ENCODE data around the gene STK11IP.
A peak's percentile ranks its signal among the peaks of the same experiment; 100 is the strongest.
"Not testable (repeated sequence)": the region's sequence is repeated elsewhere in the genome, so short reads cannot be mapped to it uniquely, and the experiment has no call there.

Gene STK11IP

DNA sequence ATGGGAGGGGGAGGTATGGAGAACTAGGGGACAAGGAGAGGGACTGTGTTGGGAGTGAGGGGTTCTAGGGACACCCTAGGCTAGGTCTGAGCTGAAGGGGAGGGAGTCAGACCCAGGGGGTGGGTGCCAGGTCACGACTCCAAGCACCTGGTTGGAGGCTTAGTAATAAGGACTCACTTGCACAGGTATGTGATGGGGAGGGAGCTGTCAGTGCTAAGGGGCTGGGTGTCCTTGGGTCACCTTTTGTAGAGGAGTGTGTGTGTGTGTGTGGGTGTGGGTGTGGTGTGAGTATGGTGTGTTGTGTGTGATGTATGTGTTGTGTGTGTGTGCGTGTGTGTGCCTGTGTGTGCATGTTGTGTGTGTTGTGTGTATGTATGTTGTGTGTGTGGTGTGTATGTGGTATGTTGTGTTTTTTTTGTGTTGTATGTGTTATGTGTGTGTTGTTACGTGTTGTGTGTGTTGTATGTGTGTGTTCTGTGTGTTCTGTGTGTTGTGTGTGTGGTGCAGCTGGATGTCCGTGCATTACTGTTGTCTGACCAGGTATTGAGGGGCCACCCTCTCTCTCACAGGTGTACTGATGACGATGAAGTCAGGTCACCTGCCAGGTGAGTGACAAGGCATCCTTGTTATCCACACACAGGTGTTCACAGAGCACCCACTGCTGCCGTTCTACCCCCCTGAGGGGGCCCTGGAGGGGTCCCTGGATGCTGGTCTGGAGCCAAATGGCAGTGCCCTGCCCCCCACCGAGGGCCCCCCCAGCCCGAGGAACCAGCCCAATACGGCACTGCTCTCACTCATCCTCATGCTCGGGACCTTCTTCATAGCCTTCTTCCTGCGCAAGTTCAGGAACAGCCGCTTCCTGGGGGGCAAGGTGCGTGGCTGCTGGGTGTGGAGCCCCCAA lies 39.5 kb downstream of the STK11IP start:
- DNase-seq, result no peak

DNA sequence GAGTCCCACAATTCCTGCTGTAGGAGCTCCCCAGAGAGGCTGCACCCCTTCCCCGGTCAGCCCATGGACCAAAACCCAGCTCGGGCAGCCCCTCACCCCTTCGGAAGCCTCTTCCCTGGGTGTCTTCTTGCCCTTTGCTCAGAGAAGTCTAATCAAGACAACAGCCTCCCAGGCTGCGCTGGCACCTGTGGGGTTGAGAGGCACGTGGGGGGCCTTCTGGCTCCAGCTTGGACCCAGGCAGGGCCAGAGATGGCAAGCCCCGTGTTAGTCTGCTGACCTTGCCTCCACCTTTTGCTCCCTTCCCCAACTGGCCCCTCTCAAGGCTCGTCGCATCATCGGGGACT lies 40.2 kb downstream of the STK11IP start:
- DNase-seq, result no peak

DNA sequence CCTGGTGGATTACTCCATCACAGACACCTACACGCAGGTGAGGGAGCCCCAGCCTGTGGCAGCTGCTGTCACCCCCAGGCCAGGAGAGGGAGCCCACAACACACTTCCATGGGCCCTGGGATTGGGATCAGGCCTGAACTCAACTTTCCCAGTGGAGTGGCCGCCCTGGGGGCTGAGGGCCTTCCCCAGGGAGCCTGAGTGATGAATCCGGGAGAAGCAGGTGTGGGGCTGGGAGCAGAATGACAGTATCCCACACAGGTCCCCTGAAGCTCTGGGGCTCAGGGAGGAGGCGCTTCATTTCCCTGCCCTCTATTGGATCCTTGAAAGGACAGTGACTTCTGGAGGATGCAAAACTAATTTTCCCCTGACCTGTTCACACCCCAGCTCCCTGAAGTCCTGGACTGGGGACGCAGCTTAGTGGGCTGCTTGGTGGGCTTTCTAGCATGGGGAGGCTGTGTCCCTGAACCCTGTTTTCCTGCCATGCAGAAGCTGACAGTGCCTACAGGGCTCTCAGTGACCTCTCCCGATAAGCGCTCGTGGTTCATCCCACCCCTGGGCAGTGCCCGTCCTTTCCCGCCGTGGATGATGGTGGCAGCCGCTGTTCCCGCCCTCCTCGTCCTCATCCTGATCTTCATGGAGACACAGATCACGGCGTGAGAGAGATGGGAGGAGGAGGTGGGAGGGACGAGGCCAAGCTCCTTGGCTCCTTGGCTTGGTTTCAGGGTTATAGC lies 40.7 kb downstream of the STK11IP start:
- no peak for DNase-seq

DNA sequence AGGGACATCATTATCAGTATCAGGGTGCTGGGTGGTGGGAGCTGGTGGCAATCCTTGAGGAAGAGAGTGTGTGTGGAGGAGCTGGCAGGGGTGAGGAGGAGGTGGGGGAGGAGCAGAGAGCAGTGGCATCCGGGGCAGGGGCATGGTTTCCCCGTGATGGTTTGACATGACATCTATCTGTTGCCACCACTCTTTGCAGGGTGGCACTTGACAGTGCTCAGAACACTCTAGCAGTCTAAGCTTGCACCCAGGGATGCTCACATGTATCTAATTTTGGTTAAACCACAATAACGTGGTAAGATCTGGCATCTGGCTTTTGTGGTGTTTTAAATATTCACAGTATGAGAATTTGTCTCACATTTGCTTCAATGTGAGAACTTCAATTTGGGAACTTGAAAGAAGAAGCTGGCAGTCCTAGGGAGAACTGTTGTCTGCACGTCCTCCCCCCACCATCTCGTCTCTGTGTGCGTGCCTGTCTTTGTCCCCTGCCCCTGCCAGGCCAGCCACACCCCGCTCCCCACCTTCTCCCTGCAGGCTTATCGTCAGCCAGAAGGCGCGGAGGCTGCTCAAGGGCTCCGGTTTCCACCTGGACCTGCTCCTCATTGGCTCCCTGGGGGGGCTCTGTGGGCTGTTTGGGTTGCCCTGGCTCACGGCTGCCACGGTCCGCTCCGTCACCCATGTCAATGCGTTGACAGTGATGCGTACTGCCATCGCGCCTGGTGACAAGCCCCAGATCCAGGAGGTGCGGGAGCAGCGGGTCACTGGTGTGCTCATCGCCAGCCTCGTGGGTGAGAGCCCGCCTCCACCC lies 41.5 kb downstream of the STK11IP start:
- DNase-seq, result no peak

DNA sequence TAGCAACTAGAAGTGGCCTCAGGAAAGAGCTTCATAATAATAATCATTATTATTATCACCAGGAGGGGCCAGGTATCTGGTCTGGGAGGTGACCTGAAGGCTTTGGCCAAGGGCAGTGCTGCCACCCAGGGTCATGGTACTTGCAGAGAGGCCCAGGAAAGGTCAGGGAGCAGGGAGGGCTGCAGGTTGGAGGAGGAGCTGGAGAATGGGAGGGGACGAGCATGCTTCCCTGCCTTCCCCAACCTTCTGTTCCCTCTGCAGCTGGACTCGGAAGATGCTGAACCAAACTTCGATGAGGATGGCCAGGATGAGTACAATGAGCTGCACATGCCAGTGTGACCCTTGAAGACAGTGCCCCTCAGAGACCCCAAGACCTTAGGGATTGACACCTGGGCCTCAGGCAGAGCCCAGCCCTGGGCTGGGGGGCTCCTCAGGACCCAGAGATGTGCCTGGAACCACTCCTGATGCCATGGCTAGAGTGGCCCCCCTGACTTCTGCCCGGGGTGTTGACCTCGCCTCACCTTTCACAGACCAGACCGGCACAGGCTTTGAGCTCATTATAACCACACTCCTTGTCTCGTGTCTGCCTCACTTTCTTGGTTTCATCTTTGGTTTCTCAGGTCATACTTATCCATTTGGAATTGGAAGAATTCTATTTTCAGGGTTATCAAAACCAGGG lies 43.9 kb downstream of the STK11IP start:
- DNase-seq, result no peak

DNA sequence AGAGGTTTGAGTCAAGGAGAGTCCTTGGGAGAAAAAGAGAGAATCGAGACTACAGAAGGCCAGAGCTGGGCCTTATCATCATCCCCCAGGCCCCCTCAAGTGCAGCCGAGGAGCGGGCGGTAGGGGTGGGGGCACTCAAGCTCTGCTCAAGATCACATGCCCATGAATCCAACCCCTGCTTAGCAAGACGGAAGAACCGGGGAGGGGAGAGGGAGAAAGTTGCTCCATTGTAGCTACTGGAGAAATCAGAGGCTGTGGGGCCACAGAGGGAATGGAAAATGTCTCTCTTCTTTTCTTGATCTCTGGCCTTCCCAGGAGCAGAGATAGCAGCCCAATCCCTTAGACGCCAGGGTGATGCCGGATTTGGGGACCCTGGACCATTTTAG lies 44.4 kb downstream of the STK11IP start:
- DNase-seq, result no peak

DNA sequence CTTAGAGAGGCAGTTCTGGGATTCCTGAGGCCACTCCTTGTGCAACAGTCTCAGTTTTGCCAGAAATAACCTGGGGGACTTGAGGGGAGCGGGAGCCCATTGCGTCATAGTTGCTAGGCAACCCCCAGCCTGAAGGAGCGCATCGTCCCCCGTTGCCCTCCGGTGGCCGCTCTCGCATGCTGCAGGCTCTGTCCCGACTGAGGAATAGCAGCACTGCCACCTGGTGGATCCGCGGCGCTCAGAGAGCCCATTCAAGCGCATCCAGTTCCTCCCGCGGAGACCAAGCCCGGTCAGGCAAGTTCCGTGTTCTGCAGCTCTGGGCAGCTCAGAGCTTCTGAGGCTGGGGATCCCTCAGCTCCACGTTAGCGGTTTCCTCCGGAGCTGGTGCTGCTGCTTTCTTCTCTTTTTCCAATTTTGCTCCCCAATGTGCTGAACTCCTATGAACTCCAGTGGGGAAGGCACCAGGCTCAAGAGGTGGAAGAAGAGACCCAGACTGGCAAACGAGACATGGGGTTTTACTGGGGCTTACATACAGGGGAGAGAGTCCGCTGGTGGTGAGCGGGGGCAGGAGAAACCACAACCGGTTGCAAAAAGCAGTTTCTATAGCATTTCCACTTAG lies 44.9 kb downstream of the STK11IP start:
- DNase-seq, result peak; percentile 82

DNA sequence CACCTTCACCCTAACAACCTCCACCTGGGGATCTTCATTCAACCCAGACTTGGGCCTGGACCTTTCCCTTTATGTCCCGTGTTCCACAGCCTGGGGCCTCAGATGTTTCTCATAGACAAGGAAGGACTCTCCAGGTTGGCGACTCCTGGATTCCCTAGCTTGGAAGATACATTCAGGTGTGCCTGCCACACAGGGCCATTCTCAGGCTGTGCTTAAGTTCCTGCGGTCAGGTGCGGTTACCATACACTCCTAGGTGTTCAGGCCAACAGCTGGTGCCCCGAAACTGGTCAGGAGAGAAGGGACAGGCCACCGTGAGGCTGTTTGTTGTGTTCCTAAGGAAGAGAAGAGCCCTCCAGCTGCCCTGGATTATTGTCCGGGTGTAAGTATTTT lies 45.4 kb downstream of the STK11IP start:
- DNase-seq, result no peak

DNA sequence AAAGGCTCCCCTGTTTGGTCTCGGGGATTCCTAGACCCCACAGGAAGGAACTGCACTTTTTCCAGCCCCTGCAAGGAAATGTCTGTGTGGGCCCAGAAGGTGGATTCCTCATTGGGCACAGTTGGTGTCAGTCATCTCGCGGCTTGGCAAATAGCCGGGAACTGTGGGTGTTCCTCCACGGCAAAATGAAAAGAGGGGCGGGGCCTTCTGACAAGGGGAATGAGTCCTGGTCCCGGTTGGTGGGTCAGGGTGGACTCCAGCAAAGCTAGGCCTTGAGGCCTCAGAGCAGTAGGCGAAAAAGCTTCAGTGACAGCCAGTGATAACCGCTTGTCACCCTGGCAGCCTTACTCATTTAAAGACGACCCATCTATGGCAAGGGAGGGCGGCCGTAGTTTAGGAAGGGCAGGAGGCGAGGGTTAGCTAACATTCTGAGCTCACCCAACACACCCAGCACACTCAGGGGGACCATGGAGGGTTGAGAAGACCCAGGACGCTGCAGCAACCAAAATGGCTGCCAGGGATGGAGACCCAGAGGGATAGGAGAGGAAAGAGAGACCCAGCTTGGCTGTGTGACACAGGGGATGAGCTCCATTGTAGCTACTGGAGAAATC lies 46.2 kb downstream of the STK11IP start:
- DNase-seq, result no peak

DNA sequence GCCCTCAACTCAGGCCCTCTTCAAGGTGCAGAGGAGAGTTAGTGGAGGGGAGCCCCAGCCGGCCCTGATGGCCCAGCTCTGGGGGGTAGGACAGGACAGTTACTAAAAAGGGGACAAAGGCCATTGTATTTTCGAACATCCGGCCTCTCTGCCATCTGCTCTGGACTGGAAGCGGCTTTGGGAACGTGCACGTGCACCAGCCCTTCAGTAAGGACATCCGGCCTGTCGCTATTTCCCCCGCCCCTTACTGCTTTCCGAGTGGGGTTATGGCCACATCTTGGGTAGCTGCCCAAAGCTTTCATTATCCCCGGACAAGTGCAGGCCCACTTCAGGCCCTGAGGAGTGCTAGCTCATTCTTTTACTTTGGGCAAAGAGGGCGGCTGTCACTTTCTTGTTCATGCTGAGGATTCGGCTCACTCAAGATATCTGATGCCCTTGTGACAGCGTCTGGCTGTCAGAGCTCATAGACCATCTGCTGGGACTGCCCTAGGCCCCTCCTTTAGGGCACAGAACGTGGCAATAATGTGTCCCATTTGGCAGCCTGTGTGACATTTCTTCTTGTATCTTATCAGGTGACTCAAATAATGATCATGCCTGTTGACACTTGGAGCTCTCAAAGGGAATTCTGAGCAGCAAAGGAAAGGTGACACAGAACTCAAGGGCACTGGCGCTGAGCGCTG lies 47.3 kb downstream of the STK11IP start:
- no peak for DNase-seq

DNA sequence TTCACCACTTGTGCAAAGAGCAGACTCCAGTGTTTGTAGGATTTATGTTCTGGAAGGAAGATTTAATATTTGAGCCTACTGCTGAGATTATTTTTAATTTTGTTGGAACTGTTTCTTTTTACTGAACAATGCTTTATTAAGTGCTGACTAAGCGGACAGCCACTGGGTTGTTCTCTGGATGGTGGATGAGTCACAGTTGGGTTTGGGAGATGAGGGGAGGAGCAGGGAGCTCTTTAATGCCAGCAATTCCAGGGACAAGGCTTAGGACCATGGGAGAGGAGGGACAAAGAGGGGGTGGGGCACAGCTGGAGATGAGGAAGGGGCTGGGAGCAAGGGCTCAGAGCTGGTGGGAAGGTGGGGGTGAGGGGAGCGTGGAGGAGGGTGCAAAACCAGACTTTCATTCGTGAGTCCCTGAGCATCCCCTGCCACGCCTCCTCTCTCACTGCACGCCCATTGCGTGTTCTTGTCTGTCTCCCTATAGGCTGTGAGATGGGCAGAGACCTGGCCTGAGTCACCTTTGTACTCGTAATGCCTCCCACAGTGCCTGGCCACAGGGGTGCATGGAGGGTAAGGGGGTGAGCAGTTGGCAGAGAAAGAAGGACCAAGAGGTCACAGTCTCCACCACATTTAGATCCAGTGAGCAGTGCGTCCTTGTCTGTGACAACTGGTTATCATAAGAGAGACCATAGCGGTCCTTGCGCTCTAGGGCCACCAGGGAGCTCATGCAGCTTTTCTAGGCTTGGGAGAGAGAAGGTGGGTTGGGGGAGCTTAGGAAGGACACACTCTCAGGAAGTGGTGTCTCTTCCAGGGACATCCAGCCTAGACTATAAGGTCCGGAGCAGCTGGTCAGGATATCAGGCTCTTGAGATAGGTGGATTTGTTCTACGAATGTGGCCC lies 48.2 kb downstream of the STK11IP start:
- no peak for DNase-seq

DNA sequence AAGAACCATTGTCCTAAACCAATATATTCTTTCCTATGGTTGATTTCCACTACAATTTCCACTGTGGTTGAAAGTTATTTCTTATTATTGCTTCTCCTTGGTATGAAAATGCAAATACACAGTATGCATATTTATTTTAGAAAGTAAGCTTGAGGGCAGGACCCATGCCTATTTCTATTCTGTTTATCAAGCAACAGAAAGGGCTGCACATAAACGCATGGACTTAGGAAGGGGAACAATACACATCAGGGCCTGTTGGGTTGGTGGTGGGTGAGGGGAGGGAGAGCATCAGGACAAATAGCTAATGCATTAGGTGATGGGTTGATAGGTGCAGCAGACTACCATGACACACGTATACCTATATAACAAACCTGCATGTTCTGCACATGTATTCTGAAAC lies 50.5 kb downstream of the STK11IP start:
- no peak for DNase-seq

DNA sequence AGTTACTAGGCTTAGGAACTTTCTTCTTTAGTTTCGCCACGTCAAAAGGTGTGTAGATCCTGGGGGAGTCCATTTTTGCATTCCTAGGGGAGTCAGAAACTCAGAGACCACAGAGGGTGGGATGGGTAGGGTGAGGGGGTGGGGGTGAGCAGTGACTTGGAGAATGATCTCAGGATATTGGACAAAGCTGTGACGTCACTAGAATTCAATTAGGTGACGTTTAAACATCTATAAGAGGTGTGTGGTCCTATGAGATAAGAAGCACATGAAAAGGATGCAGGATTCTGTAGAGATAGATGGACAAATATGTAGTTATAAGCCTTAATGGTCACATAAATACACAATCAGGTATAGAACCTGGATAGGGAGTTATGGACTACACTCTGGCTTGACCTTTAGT lies 51.3 kb downstream of the STK11IP start:
- no peak for DNase-seq

DNA sequence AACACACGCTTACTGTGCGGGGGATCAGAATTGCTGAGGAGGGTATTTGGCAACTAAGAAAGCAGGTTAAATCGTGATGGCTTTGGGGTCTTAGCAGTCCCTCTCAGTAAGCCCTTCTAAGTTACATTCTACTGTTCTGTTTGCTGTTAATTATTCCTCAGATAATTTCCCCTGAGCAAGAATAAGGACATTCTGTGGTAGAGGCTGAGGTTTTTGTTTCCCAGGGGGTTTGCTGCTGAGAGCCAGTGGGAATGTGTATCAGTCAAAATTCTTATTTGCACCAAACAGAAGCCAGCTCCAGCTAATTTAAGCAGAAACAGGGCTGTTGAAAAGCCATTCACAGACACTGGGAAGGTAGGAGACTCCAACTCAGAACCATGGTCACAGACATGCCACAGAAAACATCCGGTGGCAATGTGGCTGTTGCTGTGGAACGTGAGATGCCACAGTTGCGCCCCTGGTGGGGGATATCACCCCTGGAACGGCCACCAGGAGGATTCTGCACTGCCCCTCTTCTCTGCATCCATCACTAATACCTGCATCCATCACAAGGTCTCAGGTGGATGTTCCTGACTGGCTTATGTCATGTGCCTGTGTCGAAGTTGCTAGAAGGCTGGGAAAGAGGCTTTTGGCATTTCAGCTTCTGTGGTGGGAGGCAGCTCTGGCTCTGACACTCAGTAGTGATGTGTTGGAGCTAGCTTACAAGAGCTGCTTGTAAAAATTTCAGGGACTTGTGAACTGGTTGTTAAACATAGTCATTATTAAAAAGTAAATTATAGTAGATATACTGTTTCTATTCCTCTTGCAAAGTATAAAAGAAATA lies 53.0 kb downstream of the STK11IP start:
- no peak for DNase-seq

DNA sequence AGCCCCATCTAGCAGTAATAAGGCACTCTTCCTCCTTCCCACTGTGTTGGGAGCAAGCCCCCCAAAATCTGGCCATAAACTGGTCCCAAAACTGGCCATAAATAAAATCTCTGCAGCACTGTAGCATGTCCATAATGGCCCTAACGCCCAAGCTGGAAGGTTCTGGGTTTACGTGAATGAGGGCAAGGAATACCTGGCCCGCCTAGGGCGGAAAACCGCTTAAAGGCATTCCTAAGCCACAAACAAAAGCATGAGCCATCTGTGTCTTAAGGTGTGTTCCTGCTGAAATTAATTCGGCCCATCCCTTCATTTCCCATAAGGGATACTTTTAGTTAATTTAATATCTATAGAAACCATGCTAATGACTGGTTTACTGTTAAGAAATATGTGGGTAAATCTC lies 54.0 kb downstream of the STK11IP start:
- DNase-seq, result not testable (repeated sequence)

DNA sequence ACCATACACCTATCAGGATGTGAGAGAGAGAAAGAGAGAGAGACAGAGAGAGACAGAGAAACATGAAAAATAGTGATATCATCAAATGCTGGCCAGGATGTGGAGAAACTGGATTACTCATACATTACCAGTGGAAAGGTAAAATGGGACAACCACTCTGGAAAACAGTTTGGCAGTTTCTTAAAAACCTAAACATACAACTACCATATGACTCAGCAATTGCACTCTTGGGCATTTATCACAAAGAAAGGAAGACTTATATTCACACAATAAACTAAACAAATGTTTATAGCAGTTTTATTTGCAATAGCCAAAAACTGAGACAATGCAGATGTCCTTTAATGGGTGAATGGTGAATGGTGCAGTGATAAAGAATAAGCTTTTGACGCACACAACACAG lies 58.9 kb downstream of the STK11IP start:
- no peak for DNase-seq

DNA sequence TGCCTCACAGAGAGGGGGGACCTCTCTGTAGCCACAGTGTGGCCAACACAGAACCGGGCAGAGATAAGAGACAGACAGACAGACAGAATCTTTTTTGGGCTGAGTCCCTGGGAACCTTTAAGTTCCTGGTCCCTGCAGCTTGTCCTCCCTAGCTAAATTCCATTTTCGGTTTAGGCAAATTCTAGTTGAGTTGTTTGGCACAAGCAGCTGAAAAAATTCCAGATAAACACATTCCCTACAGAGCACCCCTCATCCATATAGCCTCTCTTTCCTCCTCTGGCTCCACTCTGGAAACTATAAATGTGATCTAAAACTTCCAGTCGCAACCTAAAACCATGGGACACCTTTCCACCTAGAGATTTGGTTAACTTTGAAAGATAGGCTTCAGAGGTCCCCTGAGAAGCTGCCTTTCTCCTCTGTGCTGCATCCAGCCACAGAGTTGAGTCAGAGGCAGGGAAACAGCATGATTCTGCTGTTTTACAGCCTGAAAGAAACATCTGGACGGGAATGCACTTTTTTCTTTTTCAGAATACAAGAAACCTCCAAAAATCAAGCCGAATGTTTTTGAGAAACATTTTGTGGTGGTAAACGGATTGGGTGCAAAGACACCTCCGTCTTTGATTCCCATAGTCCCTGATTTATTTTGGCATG lies 60.7 kb downstream of the STK11IP start:
- DNase-seq, result no peak

DNA sequence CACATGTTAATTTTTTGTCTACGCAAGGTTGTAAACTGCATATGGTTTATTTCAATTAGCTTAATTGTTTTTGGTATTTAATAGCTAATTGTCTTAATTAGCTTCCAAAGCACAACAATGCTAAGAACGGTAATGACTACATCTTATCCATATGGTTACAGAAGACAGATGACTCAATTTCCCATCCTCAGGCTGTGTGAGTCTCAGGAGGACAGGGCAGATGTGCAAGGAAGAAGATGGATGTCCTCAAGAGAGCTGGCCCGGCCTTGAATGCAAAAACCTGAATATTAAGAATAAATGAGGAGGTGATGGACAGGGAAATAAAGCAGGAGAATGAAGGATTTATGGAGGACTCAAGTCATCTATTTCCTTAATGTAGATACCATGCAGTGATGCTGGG lies 61.2 kb downstream of the STK11IP start:
- DNase-seq, result no peak
